GM21515 (cell line): ENCODE results near the gene ARPC5.

Experiments used
- ATAC-seq: cut with Tn5 transposase; IDR thresholded peaks from one replicate; pipeline ENCODE4 v1.9.1; 2021; ENCODE audit not compliant: unreplicated experiment

The ARPC5 gene

GRCh38 chr1:183589384-183589783 lies 46.2 kb downstream of the ARPC5 start:
- no peak for ATAC-seq

- ATAC-seq: no peak
Observed at GRCh38 chr1:183588827-183589226, 46.8 kb downstream of the ARPC5 start.

- no peak for ATAC-seq
Observed at GRCh38 chr1:183586926-183587325, 48.7 kb downstream of the ARPC5 start.

- ATAC-seq: no peak
Observed at GRCh38 chr1:183586455-183586854, 49.1 kb downstream of the ARPC5 start.

GRCh38 chr1:183585038-183585437 lies 50.5 kb downstream of the ARPC5 start:
- ATAC-seq: no peak

- no peak for ATAC-seq
Observed at GRCh38 chr1:183584147-183584546, 51.4 kb downstream of the ARPC5 start.

- ATAC-seq: no peak
Observed at GRCh38 chr1:183583466-183583865, 52.1 kb downstream of the ARPC5 start.

GRCh38 chr1:183582021-183582713 lies 53.4 kb downstream of the ARPC5 start:
- no peak for ATAC-seq

- no peak for ATAC-seq
Observed at GRCh38 chr1:183580281-183580682, 55.3 kb downstream of the ARPC5 start.

- ATAC-seq: no peak
Observed at GRCh38 chr1:183578856-183579255, 56.7 kb downstream of the ARPC5 start.

GRCh38 chr1:183577897-183578465 lies 57.6 kb downstream of the ARPC5 start:
- no peak for ATAC-seq

- ATAC-seq: no peak
Observed at GRCh38 chr1:183576537-183576936, 59.0 kb downstream of the ARPC5 start.

GRCh38 chr1:183575606-183576005 lies 60.0 kb downstream of the ARPC5 start:
- no peak for ATAC-seq

- no peak for ATAC-seq
Observed at GRCh38 chr1:183572721-183573120, 62.9 kb downstream of the ARPC5 start.

- no peak for ATAC-seq
Observed at GRCh38 chr1:183571678-183572268, 63.8 kb downstream of the ARPC5 start.
